GM18868 (cell line): ENCODE data around the gene SLX4IP.
A peak's percentile ranks its signal among the peaks of the same experiment; 100 is the strongest.

Experiments used
- ATAC-seq: cut with Tn5 transposase; IDR thresholded peaks from one replicate; pipeline ENCODE4 v1.9.1; 2021; ENCODE audit warnings: mild to moderate bottlenecking, moderate library complexity; ENCODE audit not compliant: unreplicated experiment

Gene SLX4IP

GRCh38 chr20:10427060-10427692, 7.9 kb upstream of the SLX4IP start:
- no peak for ATAC-seq

GRCh38 chr20:10428008-10428407, 7.1 kb upstream of the SLX4IP start:
- ATAC-seq = peak; percentile 36

- no peak for ATAC-seq
These were observed 5.6 kb upstream of the SLX4IP start for GRCh38 chr20:10429443-10429981.

- no peak for ATAC-seq
These were observed 5.1 kb upstream of the SLX4IP start for GRCh38 chr20:10430000-10430466.

GRCh38 chr20:10430704-10431103, 4.4 kb upstream of the SLX4IP start:
- ATAC-seq = no peak

- ATAC-seq = no peak
These were observed 3.0 kb upstream of the SLX4IP start for GRCh38 chr20:10432079-10432478.

GRCh38 chr20:10433014-10433622, 2.0 kb upstream of the SLX4IP start:
- no peak for ATAC-seq

- peak; percentile 53 for ATAC-seq
These were observed 1.3 kb upstream of the SLX4IP start, which contains the start of gene MKKS for GRCh38 chr20:10433623-10434466. MKKS (minus strand) TSS chr20:10434222; CDS start chr20:10413514, 20,708 bp downstream.

GRCh38 chr20:10434467-10434831, 656 bp upstream of the SLX4IP start:
- peak; percentile 35 for ATAC-seq

- no peak for ATAC-seq
These were observed 1.1 kb downstream of the SLX4IP start for GRCh38 chr20:10436053-10436699.

GRCh38 chr20:10438217-10438616, 3.1 kb downstream of the SLX4IP start:
- ATAC-seq = no peak

GRCh38 chr20:10443936-10444335, 8.8 kb downstream of the SLX4IP start:
- peak; percentile 39 for ATAC-seq

- ATAC-seq = no peak
These were observed 10.7 kb downstream of the SLX4IP start for GRCh38 chr20:10445758-10446157.

GRCh38 chr20:10447028-10447427, 11.9 kb downstream of the SLX4IP start:
- ATAC-seq = peak; percentile 99

GRCh38 chr20:10448270-10449156, 13.4 kb downstream of the SLX4IP start:
- ATAC-seq = no peak

GRCh38 chr20:10449270-10449669, 14.2 kb downstream of the SLX4IP start:
- no peak for ATAC-seq

GRCh38 chr20:10453241-10453640, 18.1 kb downstream of the SLX4IP start:
- peak; percentile 91 for ATAC-seq

- ATAC-seq = peak; percentile 51
These were observed 19.1 kb downstream of the SLX4IP start for GRCh38 chr20:10454151-10454750.

GRCh38 chr20:10461495-10461894, 26.4 kb downstream of the SLX4IP start:
- ATAC-seq = no peak

- ATAC-seq = no peak
These were observed 27.4 kb downstream of the SLX4IP start for GRCh38 chr20:10462516-10462915.
